HepG2 (cell line): ENCODE measurements around the gene MTUS2. TPM values are rescaled to one million over a fixed set of nuclear protein-coding genes. Genes with fewer than 3 reads are reported as not detected.

ENCODE experiments used
- MTF1 ChIP-seq: sonication (generic); formaldehyde crosslinking; IDR thresholded peaks from 2 replicates; pipeline ENCODE4 v1.5.0; 2020; ENCODE audit warnings: missing genetic modification reagents
- POGK ChIP-seq: sonication (generic); formaldehyde crosslinking; conservative IDR thresholded peaks from 2 replicates; pipeline ENCODE4 v1.8.0; 2022; ENCODE audit warnings: mild to moderate bottlenecking, moderate library complexity, missing genetic modification reagents
- PRDM4 ChIP-seq: sonication (generic); formaldehyde crosslinking; IDR thresholded peaks from 2 replicates; pipeline ENCODE4 v1.9.0; 2021; ENCODE audit warnings: missing genetic modification reagents, borderline replicate concordance
- TMF1 ChIP-seq: sonication (generic); formaldehyde crosslinking; IDR thresholded peaks from 2 replicates; pipeline ENCODE4 v1.8.1; 2022; ENCODE audit warnings: low read depth, missing genetic modification reagents
- ZNF264 ChIP-seq: sonication (generic); formaldehyde crosslinking; IDR thresholded peaks from 2 replicates; pipeline ENCODE4 v1.4.0; 2020; ENCODE audit warnings: missing genetic modification reagents
- ZNF44 ChIP-seq: sonication (generic); formaldehyde crosslinking; IDR thresholded peaks from 2 replicates; pipeline ENCODE4 v1.5.1; 2020; ENCODE audit warnings: mild to moderate bottlenecking, missing genetic modification reagents
- ZNF451 ChIP-seq: sonication (generic); formaldehyde crosslinking; IDR thresholded peaks from 2 replicates; pipeline ENCODE4 v1.5.0; 2020; ENCODE audit warnings: mild to moderate bottlenecking, missing genetic modification reagents
- ZNF563 ChIP-seq: sonication (generic); formaldehyde crosslinking; IDR thresholded peaks from 2 replicates; pipeline ENCODE4 v1.8.0; 2022; ENCODE audit warnings: mild to moderate bottlenecking, moderate library complexity, missing genetic modification reagents
- ZNF740 ChIP-seq: sonication (generic); formaldehyde crosslinking; IDR thresholded peaks from 2 replicates; pipeline ENCODE4 v1.4.0; 2020; ENCODE audit warnings: missing genetic modification reagents
- ZNF841 ChIP-seq: sonication (generic); formaldehyde crosslinking; IDR thresholded peaks from 2 replicates; pipeline ENCODE4 v1.8.1; 2023; ENCODE audit warnings: missing genetic modification reagents, borderline replicate concordance
- polyA plus RNA-seq, 8 experiments: library from polyadenylated mRNA; depleted of rRNA in 3 of 8; stranded (reverse) in 7 of 8; unstranded in 1 of 8; fragments of >200 nt; fragmentation: Illumina TruSeq in 4 of 8; extraction: Trizol in 4 of 8; gene quantifications; 2 replicates each; pipeline versions ENCODE4 v1.2.1 to v1.2.3, GENCODE V29; 2011 to 2016; ENCODE audit warnings: low read depth in 4 of 8, missing spikeins in 1 of 8, mixed read lengths in 1 of 8; ENCODE audit not compliant: insufficient read depth in 1 of 8
- total RNA-seq, 5 experiments: library from RNA; depleted of rRNA; stranded (reverse); fragments of >200 nt; fragmentation: Illumina TruSeq; extraction: Trizol; gene quantifications; 2 replicates each; pipeline ENCODE4 v1.2.3, GENCODE V29; 2016; ENCODE audit warnings: low read depth in 1 of 5

The MTUS2 gene
- total and polyA plus RNA-seq, 2 of the 13 experiments (the other 11 are each of a cell fraction or from before 2014, with no cell fraction given): not detected

GRCh38 chr13:28955264-28955966, 135.3 kb downstream of the MTUS2 start (continued):
- TF ChIP-seq PRDM4 (no peak), TMF1 (CRISPR knock-in tag) (no peak), ZNF841 (no peak), ZNF44 (no peak), ZNF264 (no peak), ZNF740 (CRISPR knock-in tag) (no peak), ZNF563 (CRISPR knock-in tag) (no peak), POGK (no peak), MTF1 (no peak), ZNF451 (no peak)
